GM19455 (cell line): ENCODE results near the gene COQ8B.
"Not testable (repeated sequence)": the region's sequence is repeated elsewhere in the genome, so short reads cannot be mapped to it uniquely, and the experiment has no call there.

Experiments
- ATAC-seq: cut with Tn5 transposase; IDR thresholded peaks from one replicate; pipeline ENCODE4 v1.9.1; 2021; ENCODE audit not compliant: unreplicated experiment

Gene COQ8B

GRCh38 chr19:40742886-40743285 is 26.2 kb upstream of the COQ8B start:
- no peak for ATAC-seq

DNA sequence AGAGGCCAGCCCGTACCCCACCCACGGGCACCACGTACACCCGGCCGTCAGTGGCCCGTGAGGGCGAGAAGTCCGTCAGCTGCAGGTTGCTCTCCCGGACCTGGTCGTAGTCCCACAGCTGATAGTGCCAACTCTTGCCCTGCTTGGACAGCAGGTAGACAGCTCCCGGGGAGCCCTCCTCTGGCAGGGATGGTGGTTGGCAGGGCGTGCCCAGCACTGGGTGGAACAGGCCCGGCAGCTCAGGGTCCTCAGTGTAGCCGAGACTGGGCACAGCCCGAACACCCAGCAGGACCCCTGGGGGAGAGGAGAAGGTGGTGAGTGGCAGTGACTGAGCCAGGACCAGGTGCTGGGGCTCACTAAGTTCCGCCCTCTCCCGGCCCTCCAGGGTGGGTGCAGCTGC is 25.8 kb upstream of the COQ8B start:
- no peak for ATAC-seq

DNA sequence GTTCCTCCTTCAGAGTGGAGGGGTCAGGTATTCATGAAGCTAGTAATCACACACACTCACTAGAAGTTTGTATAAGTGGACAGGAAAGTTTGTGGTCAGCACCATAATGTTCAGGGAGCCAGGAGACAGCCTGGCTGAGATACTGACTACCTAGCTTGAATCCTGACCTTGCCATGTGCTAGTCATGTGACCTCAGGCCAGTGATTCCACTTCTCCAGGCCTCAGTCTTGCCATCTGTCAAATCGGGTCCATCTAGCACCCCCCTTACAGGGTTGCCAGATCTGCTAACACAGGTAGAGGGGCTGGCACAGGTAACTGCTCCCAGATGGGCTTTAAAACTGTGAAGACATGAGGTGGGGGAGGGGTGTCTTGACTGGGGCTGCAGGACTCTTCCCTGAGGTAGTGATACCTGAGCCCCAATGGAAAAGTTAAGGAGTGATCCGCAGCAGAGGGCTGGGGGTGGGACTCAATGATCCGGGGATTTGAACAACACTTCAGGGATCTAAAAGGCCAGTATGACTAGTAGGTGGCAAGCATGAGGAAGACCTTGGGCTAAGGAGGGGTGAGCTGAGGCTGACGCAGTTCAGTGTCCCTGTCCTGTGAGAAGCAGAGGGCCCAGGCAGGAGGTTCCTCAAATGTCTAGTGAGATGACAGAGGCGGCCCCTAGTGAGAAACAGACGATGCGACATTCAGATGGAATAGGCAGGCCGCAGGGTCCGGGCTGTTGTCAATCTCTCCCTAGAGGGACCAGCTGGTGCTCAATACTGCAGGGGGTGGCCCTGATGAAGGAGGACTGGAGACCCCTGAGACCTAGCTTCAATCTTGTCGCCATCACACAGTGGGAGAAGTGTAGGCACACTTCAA is 25.1 kb upstream of the COQ8B start:
- ATAC-seq, result no peak

GRCh38 chr19:40740747-40741146 is 24.1 kb upstream of the COQ8B start:
- no peak for ATAC-seq

GRCh38 chr19:40739871-40740703 is 23.4 kb upstream of the COQ8B start:
- ATAC-seq, result no peak

DNA sequence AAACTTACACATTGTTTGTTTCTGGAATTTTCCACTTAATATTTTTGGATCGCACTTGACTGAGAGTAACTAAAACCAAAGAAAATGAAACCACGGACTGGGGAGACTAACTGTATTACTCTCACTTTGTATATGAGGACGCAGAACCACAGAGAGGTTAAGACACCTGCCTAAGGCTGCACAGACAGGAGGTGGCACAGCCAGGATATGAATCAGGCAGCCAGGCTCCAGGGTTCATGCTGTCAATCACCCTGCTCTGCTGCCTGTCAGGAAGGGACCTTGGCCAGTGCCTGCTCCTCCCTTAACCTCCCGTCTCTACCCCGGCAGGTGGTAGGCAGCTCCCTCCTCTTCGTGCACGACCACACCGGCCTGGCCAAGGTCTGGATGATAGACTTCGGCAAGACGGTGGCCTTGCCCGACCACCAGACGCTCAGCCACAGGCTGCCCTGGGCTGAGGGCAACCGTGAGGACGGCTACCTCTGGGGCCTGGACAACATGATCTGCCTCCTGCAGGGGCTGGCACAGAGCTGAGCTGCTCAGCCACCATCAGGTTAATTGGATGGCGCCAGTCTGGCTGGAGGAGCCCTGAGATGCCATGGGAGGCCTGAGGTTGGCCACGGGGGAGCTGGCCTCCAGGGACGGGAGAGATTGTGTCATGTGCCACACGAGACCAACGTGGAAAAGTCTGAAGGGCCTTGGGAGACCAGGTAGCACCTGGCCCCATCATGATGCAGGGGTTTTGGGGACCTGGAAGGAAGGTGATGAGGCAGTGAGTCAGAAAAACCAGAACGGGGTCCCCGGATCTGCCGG is 22.5 kb upstream of the COQ8B start:
- no peak for ATAC-seq

DNA sequence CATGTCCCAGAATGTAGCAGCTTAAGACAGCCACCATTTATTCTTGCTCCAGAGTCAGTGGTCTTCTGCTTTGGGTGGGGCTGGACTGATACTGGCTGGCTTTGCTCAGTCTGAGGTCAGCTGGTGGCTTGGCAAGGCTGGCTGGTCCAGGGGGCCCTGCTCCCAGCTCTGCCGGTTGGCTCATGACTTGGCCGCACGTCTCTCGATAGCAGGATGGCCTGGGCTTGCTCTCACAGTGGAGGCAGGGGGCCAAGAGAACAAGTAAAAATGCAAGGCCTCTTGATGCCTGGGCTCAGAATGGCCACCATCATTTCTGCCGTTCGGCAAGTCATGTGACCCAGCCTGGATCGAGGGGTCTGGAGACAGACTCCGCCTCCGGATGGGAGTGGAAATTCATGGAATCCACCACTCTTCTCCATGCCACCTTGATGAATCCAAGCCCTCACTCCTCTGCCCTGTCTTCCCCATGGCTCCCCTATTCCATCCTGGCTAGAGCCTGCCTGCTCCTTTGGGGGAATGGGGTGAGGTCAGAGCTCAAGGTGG is 20.5 kb upstream of the COQ8B start:
- ATAC-seq, result no peak

GRCh38 chr19:40736661-40737060 is 20.0 kb upstream of the COQ8B start:
- no peak for ATAC-seq

DNA sequence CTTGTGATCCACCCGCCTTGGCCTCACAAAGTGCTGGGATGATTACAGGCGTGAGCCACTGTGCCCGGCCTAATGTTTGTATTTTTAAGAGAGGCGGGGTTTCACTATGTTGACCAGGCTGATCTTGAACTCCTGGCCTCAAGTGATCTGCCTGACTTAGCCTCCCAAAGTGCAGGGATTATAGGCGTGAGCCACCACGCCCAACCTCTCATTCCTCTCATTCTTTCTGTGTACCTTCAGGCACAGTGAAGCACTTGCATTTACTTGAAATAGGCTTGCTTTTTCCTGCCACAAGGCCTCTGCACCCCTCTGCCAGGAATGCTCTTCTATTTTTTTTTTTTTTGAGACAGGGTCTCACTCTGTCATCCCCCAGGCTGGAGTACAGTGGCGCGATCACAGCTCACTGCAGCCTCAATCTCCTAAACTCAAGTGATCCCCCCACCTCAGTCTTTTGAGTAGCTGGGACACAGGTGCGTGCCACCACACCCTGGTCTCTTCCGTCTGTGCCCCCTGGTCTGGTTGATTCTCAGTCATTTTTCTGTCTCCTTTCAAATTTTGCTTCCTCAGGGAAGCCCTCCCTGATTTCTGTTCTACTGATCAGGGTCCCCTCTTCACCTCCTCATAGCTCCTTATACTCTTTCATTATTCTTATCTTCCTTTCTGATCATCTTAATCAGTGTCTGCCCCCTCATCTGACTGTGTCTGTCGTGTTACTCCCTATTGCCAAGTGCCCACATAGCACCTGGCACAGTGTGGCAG is 18.5 kb upstream of the COQ8B start:
- no peak for ATAC-seq

DNA sequence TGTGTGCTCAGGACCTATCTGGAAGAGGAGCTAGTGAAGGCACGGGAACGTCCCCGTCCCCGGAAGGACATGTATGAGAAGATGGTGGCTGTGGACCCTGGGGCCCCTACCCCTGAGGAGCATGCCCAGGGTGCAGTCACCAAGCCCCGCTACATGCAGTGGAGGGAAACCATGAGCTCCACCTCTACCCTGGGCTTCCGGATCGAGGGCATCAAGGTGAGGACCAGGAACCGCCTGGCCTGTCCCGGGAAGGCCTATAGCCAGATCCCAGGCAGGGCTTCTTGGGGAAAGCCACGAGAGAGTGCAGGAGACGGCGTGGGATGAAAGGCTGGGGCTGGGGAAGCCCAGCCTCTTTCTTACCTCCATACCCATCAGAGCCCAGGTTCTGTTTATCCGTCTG is 16.5 kb upstream of the COQ8B start:
- no peak for ATAC-seq

- ATAC-seq, result not testable (repeated sequence)
These were observed 15.6 kb upstream of the COQ8B start for GRCh38 chr19:40732304-40732703.

DNA sequence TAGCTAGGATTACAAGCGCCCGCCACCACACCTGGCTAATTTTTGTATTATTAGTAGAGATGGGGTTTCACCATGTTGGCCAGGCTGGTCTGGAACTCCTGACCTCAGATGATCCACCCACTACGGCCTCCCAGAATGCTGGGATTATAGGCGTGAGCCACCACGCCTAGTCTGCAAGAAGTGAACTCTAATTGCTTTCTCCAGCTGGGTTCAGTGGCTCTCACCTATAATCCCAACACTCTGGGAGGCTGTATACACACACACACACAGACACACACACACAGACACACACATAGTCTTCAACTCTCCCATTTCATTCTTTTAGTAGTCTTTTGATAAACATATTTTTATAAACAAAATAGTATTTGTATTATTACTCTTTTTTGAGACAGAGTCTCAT is 13.4 kb upstream of the COQ8B start:
- not testable (repeated sequence) for ATAC-seq

DNA sequence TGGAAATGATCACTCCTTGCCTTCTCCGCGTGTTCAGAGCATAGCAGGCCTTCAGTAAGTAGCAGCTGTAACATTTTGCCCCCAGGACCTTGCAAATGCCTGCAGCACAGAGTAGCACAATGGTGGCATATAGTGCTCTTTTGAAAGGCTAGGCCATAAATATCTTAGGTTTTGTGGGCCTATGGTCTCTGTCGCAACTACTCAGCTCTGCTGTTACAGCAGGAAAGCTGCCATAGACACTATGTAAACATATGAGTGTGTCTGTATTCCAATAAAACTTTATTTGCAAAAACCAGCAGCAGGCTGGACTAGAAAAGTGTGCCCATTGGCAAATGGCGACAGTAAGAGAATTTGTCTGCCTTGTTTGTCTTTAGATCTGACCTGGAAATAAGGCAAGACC is 9.6 kb upstream of the COQ8B start:
- ATAC-seq, result no peak

DNA sequence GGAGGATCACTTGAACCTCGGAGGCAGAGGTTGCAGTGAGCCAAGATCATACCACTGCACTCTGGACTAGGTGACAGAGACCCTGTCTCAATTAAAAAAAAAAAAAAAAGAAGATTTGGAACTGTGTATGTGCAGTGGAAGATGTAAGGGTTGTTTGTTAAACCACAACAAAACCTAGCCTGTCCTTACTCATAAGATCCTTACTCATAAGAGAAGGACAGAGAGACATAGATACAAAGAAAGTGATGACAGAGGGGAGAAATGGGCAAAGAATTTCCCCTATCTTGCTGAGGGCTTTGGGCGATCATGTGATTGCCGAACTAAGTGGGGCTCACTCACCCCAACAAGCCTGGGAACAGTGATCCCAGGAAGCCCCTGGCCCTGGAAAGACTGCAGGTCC is 8.2 kb upstream of the COQ8B start:
- no peak for ATAC-seq

GRCh38 chr19:40724315-40724714 is 7.6 kb upstream of the COQ8B start:
- no peak for ATAC-seq

DNA sequence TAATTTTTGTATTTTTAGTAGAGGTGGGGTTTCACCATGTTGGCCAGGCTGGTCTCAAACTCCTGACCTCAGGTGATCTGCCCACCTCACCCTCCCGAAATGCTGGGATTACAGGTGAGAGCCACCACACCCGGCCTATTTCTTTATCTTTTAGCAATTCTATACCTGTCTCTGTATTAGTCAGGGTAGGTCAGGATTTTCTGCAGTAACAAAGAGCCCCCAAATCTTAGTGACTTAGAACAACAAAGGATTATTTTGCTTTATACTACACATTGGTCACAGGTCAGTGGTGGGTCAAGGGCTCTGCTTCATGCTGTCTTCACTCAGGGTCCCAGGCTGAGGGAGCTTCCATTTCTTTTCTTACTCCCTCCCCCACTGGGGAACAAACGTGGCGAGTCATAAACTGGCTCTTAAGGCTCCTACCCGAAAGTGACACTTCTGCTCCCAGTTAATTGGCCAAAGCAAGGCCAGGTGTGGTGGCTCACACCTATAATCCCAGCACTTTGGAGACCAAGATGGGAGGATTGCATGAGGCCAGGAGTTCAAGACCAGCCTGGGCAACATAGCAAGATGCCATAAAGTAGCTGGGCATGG is 7.1 kb upstream of the COQ8B start:
- no peak for ATAC-seq

DNA sequence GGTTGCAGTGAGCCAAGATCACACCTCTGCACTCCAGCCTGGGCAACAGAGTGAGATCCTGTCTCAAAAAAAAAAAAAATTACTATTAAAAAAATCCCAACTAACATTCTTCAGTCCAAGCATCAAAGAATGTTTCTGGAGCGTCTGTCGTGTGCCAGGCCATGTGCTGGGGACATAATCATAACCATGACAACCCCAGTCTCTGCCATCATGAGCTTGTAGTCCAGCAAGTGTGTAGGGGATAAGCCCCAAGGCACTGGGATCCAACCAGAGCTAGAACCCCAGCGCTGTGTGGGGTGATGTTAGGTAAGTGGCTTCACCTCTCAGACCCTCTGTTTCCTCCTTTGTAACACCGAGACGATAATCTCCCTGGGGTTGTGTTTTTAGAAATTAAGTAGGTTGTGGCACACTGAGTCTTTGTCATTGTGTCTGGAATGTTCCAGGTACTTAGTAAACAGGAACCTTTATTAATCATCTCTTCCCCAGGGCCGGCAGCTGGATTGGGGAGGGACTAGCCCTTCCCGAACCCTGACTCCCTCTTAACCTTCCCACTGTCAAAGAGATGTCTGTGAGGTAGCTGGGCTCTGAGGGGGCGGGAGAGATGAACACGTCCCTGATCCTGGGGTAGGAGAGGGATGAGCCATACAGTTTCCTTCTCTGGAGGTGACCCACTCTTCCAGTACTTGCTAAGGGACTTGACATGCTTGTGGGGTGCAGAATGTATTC is 5.4 kb upstream of the COQ8B start:
- ATAC-seq, result no peak

DNA sequence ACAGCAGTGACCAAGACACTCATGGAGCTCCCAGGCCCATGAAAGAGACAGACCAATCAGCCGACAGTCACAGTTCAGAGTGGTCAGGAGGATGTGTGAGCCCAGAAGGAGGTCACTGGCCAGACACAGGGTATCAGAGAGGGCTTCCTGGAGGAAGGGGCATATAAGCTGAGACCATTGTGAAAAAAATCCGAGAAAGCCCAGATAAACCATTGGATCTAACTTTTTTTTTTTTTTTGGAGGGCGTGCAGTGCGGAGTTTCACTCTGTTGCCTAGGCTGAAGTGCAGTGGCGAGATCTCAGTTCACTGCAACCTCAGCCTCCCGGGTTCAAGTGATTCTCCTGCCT is 4.4 kb upstream of the COQ8B start:
- ATAC-seq, result no peak

DNA sequence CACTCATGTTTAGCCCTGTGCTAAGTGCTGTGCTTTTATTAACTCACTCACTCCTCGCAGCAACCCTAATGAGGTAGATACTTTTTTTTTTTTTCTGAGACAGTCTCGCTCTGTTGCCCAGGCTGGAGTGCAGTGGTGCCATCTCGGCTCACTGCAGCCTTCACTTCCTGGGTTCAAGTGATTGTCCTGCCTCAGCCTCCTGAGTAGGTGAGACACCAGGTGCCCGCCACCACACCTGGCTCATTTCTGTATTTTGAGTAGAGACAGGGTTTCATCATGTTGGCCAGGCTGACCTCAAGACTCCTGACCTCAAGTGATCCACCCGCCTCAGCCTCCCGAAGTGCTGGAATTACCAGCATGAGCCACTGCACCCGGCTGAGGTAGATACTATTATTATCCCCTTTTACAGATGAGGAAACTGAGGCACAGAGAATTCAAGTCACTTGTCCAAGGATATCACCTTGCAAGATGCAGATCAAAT is 2.8 kb upstream of the COQ8B start:
- ATAC-seq, result no peak
